ENCODE measurements around the gene UPP2.

- TF ChIP-seq CTCF (IDR thresholded peaks at IDR 0.05): no peak
- no peak for TF ChIP-seq E2F5 (CRISPR knock-in tag; IDR thresholded peaks at IDR 0.05)
Measured at GRCh38 chr2:158172719-158173118, 71.0 kb downstream of the UPP2 start.

Data from WTC11 (cell line).